Karpas-422 (cell line): ENCODE data around the gene PRKN. TPM values are rescaled to one million over a fixed set of nuclear protein-coding genes. Genes with fewer than 3 reads are reported as not detected.

Source experiments
- DNase-seq: peaks from one replicate; pipeline ENCODE4 v3.0.0-alpha.2; 2015
- H2AFZ ChIP-seq: fragments of 200-600 bp; sonication (generic); 2 replicates; pipeline ENCODE4 v1.6.1; 2014; ENCODE audit warnings: antibody characterized with exemption, low read length, mixed read lengths
- H3K27ac ChIP-seq: fragments of 200-600 bp; sonication (generic); 2 replicates; pipeline ENCODE4 v1.5.1; 2014; ENCODE audit warnings: mild to moderate bottlenecking, low read length, moderate library complexity
- H3K27me3 ChIP-seq: fragments of 200-600 bp; sonication (generic); 2 replicates; pipeline ENCODE4 v1.6.1; 2014; ENCODE audit warnings: low read length, mixed read lengths
- H3K36me3 ChIP-seq: fragments of 200-600 bp; sonication (generic); 2 replicates; pipeline ENCODE4 v1.6.1; 2014; ENCODE audit warnings: low read length, mixed read lengths; ENCODE audit not compliant: insufficient read depth
- H3K4me1 ChIP-seq: fragments of 200-600 bp; sonication (generic); 2 replicates; pipeline ENCODE4 v1.6.1; 2014; ENCODE audit warnings: mild to moderate bottlenecking, low read length, mixed read lengths
- H3K4me2 ChIP-seq: fragments of 200-600 bp; sonication (generic); 2 replicates; pipeline ENCODE4 v1.6.1; 2014; ENCODE audit warnings: low read length, low read depth, mild to moderate bottlenecking; ENCODE audit not compliant: poor library complexity, severe bottlenecking
- H3K4me3 ChIP-seq: fragments of 200-600 bp; sonication (generic); 2 replicates; pipeline ENCODE4 v1.5.1; 2014; ENCODE audit warnings: mild to moderate bottlenecking, antibody characterized with exemption, low read length, mixed read lengths
- H3K79me2 ChIP-seq: fragments of 200-600 bp; sonication (generic); 2 replicates; pipeline ENCODE4 v1.6.1; 2014; ENCODE audit warnings: mild to moderate bottlenecking, low read length, mixed read lengths
- H3K9ac ChIP-seq: fragments of 200-600 bp; sonication (generic); 2 replicates; pipeline ENCODE4 v1.6.0; 2014; ENCODE audit warnings: low read length
- H3K9me2 ChIP-seq: fragments of 200-600 bp; sonication (generic), shearing (Covaris generic); replicated peaks from 2 replicates; pipeline ENCODE4 v1.6.0; 2014; ENCODE audit warnings: mild to moderate bottlenecking, low read length, moderate library complexity; ENCODE audit not compliant: insufficient read depth
- H3K9me3 ChIP-seq: fragments of 300-700, 200-600 bp; sonication (generic); 2 replicates; pipeline ENCODE4 v1.6.1; 2014; ENCODE audit warnings: low read length, mixed read lengths
- H4K20me1 ChIP-seq: fragments of 200-600 bp; sonication (generic); 2 replicates; pipeline ENCODE4 v1.6.1; 2014; ENCODE audit warnings: mild to moderate bottlenecking, antibody characterized with exemption, low read length, low read depth; ENCODE audit not compliant: insufficient read depth
- total RNA-seq: library from RNA; depleted of rRNA; stranded (reverse); fragments of >200 nt; shearing (Covaris generic); gene quantifications from 2 replicates; pipeline ENCODE4 v1.2.3, GENCODE V29; 2014; ENCODE audit warnings: low replicate concordance

Gene PRKN
- total RNA-seq, 1 experiment from 2014 or later, result not detected

GRCh38 chr6:162670345-162670744 lies 57.2 kb downstream of the PRKN start:
- H3K79me2 ChIP-seq, result no peaks in the 10 kb centered on the region
- H4K20me1 ChIP-seq, result no peaks in the 10 kb centered on the region
- no peaks in the 10 kb centered on the region for H3K4me1 ChIP-seq
- H3K9ac ChIP-seq, result no peak overlapping the region
- H3K4me2 ChIP-seq, result no peak overlapping the region
- H3K27ac ChIP-seq, result no peak overlapping the region
- H2AFZ ChIP-seq, result no peak overlapping the region
- no peaks in the 10 kb centered on the region for H3K9me2 ChIP-seq
- peaks cover 14% of the 10 kb centered on the region for H3K9me3 ChIP-seq
- DNase-seq, result no peak
- H3K4me3 ChIP-seq, result no peak overlapping the region
- H3K36me3 ChIP-seq, result no peaks in the 10 kb centered on the region
- H3K27me3 ChIP-seq, result no peaks in the 10 kb centered on the region

- no peak overlapping the region for H3K4me3 ChIP-seq
- H3K27ac ChIP-seq, result no peak overlapping the region
- no peaks in the 10 kb centered on the region for H3K79me2 ChIP-seq
- H3K4me2 ChIP-seq, result no peak overlapping the region
- H2AFZ ChIP-seq, result no peak overlapping the region
- no peak overlapping the region for H3K9ac ChIP-seq
- H3K36me3 ChIP-seq, result no peaks in the 10 kb centered on the region
- DNase-seq, result no peak
- H4K20me1 ChIP-seq, result no peaks in the 10 kb centered on the region
- H3K27me3 ChIP-seq, result no peaks in the 10 kb centered on the region
- H3K4me1 ChIP-seq, result no peaks in the 10 kb centered on the region
- H3K9me3 ChIP-seq, result peaks cover 12% of the 10 kb centered on the region
- H3K9me2 ChIP-seq, result no peaks in the 10 kb centered on the region
Observed at GRCh38 chr6:162666246-162666645, 61.3 kb downstream of the PRKN start.

GRCh38 chr6:162653808-162654207 lies 73.8 kb downstream of the PRKN start:
- no peaks in the 10 kb centered on the region for H3K27me3 ChIP-seq
- no peaks in the 10 kb centered on the region for H4K20me1 ChIP-seq
- H3K4me3 ChIP-seq, result no peak overlapping the region
- H3K9me3 ChIP-seq, result peaks cover 12% of the 10 kb centered on the region; the same call in 1 of the 2 replicates
- no peak overlapping the region for H2AFZ ChIP-seq
- no peaks in the 10 kb centered on the region for H3K9me2 ChIP-seq
- H3K4me1 ChIP-seq, result no peaks in the 10 kb centered on the region
- H3K27ac ChIP-seq, result no peak overlapping the region
- no peak for DNase-seq
- no peak overlapping the region for H3K4me2 ChIP-seq
- H3K9ac ChIP-seq, result no peak overlapping the region
- no peaks in the 10 kb centered on the region for H3K36me3 ChIP-seq
- no peaks in the 10 kb centered on the region for H3K79me2 ChIP-seq

- no peaks in the 10 kb centered on the region for H3K36me3 ChIP-seq
- peaks cover 9% of the 10 kb centered on the region; the same call in 1 of the 2 replicates for H3K9me3 ChIP-seq
- H2AFZ ChIP-seq, result no peak overlapping the region
- no peaks in the 10 kb centered on the region for H3K9me2 ChIP-seq
- H3K9ac ChIP-seq, result no peak overlapping the region
- no peaks in the 10 kb centered on the region for H3K27me3 ChIP-seq
- H3K4me2 ChIP-seq, result no peak overlapping the region
- no peak overlapping the region for H3K27ac ChIP-seq
- no peak for DNase-seq
- no peaks in the 10 kb centered on the region for H3K79me2 ChIP-seq
- no peaks in the 10 kb centered on the region for H3K4me1 ChIP-seq
- no peaks in the 10 kb centered on the region for H4K20me1 ChIP-seq
- H3K4me3 ChIP-seq, result no peak overlapping the region
Observed at GRCh38 chr6:162651505-162651904, 76.1 kb downstream of the PRKN start.

GRCh38 chr6:162649271-162649670 lies 78.3 kb downstream of the PRKN start:
- Histone ChIP-seq H4K20me1 (no peaks in the 10 kb centered on the region), H3K4me2 (no peak overlapping the region), H3K79me2 (no peaks in the 10 kb centered on the region), H3K4me3 (no peak overlapping the region), H3K9me3 (peaks cover 9% of the 10 kb centered on the region; the same call in 1 of the 2 replicates), H3K4me1 (no peaks in the 10 kb centered on the region), H3K36me3 (no peaks in the 10 kb centered on the region), H3K27me3 (no peaks in the 10 kb centered on the region), H3K9ac (no peak overlapping the region), H3K27ac (no peak overlapping the region), H3K9me2 (no peaks in the 10 kb centered on the region), H2AFZ (no peak overlapping the region)
- no peak for DNase-seq

GRCh38 chr6:162644153-162644552 lies 83.4 kb downstream of the PRKN start:
- Histone ChIP-seq H3K27ac (no peak overlapping the region), H3K9ac (no peak overlapping the region), H3K4me1 (no peaks in the 10 kb centered on the region), H3K9me2 (no peaks in the 10 kb centered on the region), H2AFZ (no peak overlapping the region), H3K9me3 (no peaks in the 10 kb centered on the region), H3K36me3 (no peaks in the 10 kb centered on the region), H3K4me3 (no peak overlapping the region), H3K27me3 (no peaks in the 10 kb centered on the region), H4K20me1 (no peaks in the 10 kb centered on the region), H3K4me2 (no peak overlapping the region), H3K79me2 (no peaks in the 10 kb centered on the region)
- DNase-seq, result no peak

- 0 out of 2 replicates have a peak, but pooled peaks cover 4% of the 10 kb centered on the region for H3K9me2 ChIP-seq
- H3K4me3 ChIP-seq, result no peak overlapping the region
- no peaks in the 10 kb centered on the region for H4K20me1 ChIP-seq
- H3K4me2 ChIP-seq, result no peak overlapping the region
- no peak overlapping the region for H2AFZ ChIP-seq
- H3K27me3 ChIP-seq, result no peaks in the 10 kb centered on the region
- H3K27ac ChIP-seq, result no peak overlapping the region
- no peaks in the 10 kb centered on the region for H3K4me1 ChIP-seq
- no peak for DNase-seq
- no peak overlapping the region for H3K9ac ChIP-seq
- H3K9me3 ChIP-seq, result no peaks in the 10 kb centered on the region
- H3K36me3 ChIP-seq, result no peaks in the 10 kb centered on the region
- H3K79me2 ChIP-seq, result no peaks in the 10 kb centered on the region
Observed at GRCh38 chr6:162640756-162641155, 86.8 kb downstream of the PRKN start.

GRCh38 chr6:162639951-162640350 lies 87.6 kb downstream of the PRKN start:
- Histone ChIP-seq H3K27me3 (no peaks in the 10 kb centered on the region), H3K9me3 (no peaks in the 10 kb centered on the region), H3K36me3 (no peaks in the 10 kb centered on the region), H3K79me2 (no peaks in the 10 kb centered on the region), H2AFZ (no peak overlapping the region), H3K9me2 (0 out of 2 replicates have a peak, but pooled peaks cover 4% of the 10 kb centered on the region), H3K4me1 (no peaks in the 10 kb centered on the region), H3K4me2 (no peak overlapping the region), H4K20me1 (no peaks in the 10 kb centered on the region), H3K27ac (no peak overlapping the region), H3K4me3 (no peak overlapping the region), H3K9ac (no peak overlapping the region)
- DNase-seq, result no peak
